GM19463 (cell line): ENCODE data around the gene FERMT1.
A peak's percentile ranks its signal among the peaks of the same experiment; 100 is the strongest.

Experiments
- ATAC-seq: cut with Tn5 transposase; IDR thresholded peaks from one replicate; pipeline ENCODE4 v1.9.1; 2021; ENCODE audit warnings: mild to moderate bottlenecking, moderate library complexity; ENCODE audit not compliant: unreplicated experiment

FERMT1 gene, protein sequence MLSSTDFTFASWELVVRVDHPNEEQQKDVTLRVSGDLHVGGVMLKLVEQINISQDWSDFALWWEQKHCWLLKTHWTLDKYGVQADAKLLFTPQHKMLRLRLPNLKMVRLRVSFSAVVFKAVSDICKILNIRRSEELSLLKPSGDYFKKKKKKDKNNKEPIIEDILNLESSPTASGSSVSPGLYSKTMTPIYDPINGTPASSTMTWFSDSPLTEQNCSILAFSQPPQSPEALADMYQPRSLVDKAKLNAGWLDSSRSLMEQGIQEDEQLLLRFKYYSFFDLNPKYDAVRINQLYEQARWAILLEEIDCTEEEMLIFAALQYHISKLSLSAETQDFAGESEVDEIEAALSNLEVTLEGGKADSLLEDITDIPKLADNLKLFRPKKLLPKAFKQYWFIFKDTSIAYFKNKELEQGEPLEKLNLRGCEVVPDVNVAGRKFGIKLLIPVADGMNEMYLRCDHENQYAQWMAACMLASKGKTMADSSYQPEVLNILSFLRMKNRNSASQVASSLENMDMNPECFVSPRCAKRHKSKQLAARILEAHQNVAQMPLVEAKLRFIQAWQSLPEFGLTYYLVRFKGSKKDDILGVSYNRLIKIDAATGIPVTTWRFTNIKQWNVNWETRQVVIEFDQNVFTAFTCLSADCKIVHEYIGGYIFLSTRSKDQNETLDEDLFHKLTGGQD

DNA sequence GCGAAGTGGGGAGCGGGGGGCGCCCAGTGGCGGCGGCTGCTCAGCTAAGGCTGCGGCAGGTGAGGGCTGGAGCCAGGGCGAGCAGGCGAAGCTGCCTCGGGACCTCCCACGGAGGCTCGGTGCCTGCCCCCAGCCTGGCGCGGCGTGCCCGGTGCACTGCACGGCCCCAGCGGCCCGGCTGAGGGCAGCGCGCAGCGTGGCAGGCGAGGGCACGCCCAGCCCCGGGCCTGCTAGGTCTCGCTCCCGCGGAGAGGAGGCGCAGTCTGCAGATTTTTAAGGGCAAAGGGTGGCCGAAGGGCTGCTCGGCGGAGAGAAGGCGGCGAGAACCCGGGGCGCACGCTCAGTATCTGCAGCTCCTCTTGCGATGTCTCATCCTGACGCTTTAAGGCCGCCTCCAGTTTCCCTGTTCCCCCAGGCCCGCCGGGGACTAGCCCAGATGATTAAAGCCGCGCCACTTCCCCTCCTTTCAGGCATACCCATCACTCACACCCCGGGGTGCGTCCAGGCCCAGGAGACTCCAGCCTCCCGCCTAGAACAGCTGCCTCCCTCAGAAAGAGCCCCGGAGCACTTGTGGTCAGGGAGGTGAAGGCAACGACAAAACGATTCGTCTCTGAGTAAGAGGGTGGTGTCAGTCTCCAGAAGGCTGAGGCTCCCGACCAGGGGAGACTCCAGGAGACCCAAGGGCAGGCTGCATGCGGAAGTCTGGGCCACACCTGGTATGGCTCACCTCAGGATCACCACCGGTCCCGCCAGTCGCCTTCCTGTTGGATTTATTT, at the start of gene FERMT1:
Gene FERMT1 (minus strand): TSS at position 158 of the 776 bp plus-strand sequence. CDS start 3,476 bp downstream, outside the sequence.
- ATAC-seq, result peak; percentile 80

DNA sequence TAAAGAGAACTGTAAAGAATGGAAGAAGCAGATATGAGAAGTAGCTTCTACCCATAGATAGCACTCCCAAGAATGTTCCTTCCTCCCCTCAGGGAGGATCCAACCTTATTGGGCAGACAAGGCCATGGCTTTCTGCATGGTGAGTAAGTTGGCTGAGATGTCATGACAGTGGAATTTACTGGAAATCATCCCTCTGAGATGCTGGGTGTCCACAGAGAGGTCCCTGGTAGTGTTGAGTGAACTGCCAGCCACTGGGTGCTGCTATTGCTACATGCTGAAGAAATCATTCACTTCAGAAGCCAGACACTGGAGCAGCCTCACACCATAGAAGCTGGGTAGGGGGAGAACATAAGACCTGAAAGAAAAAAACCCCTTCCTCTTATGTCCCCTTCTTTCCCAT, 46.4 kb upstream of the FERMT1 start:
- no peak for ATAC-seq

DNA sequence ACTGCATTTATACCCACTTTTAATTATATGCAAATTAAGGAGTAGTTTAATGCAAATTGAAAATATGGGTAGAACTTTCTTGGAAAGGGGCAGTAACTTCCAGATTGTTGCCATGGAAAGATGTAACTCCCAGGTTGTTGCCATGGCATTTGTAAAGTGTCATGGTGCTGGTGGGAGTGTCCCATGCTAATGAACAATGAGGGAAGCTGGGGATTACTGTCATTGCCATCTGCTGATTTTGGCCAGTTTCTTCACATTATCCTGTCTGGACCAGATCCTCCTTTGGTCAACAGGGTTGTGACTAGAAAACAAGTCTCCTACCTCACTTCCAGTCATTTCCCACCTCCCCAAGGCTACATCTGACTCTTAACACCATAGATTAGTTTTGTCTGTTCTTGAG, 45.4 kb upstream of the FERMT1 start:
- ATAC-seq, result no peak

DNA sequence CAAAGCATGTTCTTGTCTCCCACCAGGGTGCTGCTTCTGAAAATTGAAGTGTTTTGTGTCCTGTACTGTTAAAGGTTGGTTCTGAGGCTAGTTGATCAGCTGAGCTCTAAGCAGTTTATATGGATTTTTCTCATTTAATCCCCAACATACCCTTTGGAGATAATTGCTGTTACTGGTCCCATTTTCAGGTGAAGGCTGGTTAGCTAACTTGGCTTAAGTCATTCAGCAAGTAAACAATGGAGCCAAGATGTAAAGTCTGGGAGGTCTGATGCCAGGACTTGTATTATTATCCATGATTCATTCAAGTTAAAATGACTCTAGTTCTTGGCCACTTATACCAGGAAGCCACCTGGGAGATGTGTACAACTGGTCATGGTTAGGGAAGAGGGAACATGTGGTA, 42.5 kb upstream of the FERMT1 start:
- ATAC-seq, result no peak

DNA sequence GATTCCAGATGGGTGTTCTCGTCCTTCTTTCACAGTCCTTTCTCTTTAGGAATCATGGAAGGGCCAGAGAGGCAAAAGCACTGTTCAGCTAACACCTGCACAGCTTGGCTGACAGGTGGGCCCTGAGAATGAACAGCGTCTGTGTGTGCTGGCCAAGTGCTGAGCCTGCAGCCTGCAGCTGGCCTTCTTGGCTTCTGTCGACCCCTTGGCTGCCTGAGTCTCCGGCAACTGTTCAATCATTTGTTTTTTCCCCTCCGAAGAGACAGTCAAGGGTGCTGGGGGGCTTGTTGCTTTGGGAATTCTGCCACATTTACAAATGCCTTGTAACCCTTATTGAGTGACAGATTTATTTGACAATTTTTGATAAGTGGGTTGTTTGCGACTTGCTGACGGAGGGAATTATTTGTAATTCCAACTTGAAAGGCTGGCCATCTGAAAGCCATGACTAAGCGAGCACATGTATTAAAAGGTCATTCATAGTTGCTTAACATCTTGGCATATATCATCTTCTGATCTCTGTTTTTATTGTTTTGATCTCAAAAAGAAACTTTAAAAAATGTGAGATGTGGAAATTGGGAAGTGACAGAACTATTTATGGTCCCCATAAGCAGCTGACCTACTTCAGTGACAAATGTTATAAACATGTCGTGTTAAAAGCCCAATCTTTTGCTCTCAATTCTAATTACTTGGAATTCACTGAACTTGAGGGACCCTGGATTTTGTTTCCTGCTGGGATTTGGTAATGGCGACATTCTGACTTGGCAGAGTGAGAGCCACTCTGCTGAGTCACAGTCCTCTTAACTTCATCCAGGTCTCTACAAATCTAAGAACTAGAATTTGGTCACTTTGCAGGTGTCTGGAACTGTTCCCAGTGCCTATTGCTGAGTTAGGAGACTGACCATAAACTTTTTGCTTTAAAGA, 41.9 kb upstream of the FERMT1 start:
- ATAC-seq, result no peak

DNA sequence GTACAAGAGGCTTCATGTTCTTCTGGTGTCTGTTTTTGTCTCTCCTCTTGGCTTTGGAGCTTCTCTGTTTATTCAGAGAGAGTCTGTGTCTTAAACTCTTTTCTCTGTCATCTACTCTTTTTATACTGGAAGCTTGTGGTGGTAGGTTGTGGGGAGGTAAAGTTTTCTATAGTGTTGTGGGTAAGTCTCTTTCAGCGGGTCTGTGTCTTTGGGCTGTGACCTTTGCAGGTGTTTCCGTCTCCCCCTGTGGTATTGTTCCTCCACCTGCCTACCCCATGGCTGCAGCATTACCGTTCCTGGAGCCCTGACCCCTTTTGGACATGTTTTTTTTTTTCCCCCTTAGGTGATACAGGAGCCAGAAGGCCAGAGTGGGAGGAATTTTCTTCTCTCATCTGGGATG, 37.9 kb upstream of the FERMT1 start:
- ATAC-seq, result no peak

DNA sequence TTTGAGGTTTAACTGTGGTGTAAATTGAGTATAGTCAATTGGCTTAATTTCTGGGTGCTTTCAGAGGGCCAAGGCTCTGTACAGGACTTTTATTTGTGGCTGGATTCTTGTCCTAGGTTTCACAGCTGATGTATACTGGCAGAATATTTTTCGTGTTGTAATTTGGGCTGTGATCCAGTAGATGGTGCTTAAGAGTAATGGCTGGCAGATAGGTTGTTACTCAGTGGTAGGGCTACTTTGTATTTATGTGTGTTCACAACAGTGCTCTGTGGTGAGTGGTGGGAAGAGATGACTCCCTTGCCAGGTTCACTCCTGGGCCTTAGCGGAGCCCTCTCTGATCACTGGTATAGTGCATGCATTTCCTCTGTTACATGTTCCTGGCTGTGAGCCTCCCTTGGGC, 34.5 kb upstream of the FERMT1 start:
- no peak for ATAC-seq

DNA sequence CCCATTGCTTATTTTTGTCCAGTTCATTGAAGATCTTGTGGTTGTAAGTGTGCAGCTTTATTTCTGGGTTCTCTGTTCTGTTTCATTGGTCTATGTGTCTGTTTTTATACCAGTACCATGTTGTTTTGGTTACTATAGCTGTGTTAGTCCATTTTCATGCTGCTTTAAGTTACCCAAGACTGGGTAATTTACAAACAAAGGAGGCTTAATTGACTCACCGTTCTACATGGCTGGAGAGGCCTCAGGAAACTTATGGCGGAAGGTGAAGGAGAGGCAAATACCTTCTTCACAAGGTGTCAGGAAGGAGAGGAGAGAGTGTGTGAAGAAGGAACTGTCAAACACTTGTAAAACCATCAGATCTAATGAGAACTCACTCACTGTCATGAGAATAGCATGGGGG, 29.9 kb upstream of the FERMT1 start:
- ATAC-seq, result no peak

DNA sequence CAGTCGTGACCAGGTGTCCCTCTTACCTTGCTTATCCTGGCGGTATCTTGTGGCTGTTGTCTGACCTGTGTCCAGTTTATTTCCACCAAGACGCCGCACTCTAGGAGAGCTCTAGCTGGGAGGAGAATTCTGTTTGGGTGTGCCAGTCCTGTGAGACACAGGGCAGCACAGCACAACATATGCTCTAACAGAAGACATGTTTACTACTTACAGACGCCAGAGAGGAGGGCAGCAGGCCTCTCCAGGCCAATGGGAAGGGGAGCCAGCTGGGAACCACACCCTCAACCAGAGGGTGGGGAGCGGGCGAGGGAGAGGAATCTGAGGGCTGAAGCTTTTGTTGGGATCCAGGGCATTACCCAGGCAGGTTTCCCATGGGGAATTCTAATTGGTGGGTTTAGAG, 25.2 kb upstream of the FERMT1 start:
- no peak for ATAC-seq

DNA sequence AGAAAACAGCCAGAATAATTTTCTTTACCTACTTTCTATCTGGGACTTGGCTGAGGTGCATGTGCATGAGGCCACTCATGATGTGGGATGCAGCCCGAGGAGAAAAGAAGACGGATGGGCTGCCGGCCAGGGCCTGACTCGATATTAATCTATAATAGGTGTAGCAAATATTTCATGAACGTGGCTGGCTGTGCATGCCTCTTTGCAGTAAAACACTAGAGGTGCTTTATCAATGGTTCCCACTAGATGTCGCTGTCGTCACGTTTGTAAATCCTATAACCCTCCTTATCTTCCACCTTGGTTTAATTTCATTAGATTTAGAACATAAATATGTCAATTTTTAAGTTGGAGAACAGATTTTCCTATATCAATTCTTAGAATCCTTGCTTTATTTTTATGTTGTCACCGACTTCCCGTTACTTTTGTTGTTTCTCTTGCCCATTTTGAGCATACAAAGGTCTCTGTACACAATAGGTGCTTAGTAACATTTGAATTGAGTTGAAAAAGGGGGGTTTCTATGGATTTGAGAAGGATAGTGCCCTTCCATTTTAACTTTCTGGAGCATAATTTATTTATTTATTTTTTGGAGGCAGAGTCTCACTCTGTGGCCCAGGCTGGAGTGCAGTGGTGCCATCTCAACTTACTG, 19.6 kb upstream of the FERMT1 start:
- ATAC-seq, result peak; percentile 76

DNA sequence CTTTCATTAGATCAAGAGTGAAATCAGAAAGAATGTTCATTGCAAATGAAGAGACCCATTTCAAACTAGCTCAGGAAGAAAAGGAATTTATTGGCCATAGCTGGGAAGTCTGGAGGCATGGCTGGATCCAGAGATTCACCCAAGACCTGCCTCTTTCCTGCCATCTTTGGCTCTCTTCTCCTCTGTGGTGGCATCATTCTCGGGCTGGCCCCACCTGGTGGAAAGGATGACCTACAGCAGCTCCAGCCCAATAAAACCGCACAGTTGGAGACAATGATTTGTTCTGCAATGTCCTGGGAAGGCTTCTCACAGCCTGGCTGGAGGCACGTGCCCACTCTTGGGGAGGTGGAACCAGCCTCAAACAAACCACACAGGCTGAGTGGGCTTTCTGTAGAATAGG, 18.1 kb upstream of the FERMT1 start:
- ATAC-seq, result peak; percentile 57

DNA sequence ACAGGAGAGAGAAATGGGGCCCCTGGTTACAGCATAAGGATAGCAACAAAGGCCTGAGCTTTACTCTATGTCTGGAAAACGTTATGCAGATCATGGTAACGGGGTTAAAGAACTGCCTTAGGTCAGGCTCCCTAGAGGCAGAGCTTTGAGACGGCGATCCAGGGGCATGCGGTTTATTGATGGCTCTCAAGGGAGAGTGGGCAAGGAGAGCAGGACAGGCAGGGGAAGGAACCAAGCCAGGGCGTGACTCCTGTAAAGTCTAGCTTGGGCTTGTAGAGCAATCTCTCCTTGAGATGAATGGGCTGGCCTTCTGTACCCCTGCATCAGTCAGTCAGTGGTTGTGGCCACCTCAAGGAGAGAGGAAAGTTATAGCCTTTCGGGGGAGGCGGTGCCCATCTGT, 12.5 kb upstream of the FERMT1 start:
- no peak for ATAC-seq

DNA sequence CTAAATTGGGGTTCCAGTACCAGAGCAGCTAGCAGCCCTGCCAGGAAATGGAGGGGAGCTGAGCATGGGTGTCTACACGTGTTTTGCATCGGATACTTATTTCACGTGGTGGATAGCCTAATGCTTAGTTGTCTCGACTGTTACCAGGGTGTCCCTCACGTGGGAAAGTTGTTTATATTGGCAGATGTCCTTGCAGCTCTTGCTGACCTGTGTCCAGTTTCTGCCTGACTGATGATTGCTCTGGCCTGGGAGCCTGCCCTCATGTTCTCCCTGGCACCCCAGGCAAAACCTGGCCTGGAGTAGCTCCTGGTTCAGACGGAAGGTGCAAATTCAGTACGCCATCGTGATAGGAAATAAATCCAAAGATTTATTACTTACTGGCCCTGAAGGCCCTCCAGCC, 11.8 kb upstream of the FERMT1 start:
- no peak for ATAC-seq

DNA sequence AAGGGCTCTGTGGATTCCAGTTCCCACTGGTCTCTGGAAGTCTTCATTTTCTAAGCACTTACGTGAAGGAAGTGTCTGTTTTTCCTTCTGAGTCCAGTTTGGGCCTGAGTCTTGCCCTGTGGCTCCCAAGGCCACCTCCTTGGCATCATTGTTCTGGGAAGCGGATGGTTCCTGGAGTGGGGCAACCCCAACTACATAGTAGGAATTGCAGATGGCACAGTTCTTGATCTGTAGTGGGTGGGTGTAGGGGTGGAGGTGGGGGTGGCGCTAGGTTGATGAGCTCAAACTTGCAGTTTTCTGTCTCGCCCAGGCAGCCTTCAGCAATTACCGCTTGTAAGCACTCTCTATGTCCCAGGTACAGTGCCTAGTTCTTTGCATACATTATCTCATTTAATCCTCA, 7.2 kb upstream of the FERMT1 start:
- no peak for ATAC-seq

DNA sequence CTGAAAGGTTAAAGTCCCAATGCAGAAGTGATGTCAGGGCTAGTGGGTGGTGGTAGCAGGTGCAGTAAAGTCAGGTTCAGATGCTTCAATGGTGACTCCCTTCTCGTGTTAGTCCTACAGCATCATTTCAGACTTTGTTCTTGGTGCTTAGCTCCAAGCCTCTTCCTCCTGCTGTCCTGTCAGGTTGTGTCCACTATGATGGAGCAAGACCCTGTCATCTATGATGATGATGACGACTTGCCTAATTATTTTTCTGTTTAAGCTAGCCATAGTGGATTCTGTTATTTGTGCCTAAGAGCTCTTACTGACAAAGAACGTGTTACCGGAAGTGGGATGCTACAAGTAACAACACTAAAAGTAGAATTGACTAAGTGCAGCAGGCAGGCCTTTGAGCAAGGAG, 5.0 kb upstream of the FERMT1 start:
- ATAC-seq, result no peak

DNA sequence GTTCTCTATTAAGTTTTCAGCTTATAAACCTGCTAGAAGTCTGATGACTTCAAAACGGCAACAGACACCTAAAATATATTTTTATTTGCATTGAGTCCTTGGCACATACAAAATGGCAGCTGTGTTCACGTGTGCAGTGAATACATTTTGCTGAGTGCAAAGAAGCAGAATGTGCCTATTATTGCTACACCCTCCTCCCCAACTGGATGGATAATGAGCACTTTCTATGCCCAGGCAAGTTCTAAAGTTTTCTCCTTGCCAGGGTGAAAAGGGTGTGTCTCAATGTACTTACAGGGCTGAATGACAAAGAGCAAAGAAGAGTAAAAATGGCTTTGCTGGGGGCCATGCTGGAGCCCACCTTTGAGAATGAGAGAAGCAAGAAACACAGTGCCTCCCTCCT, 4.0 kb upstream of the FERMT1 start:
- no peak for ATAC-seq

DNA sequence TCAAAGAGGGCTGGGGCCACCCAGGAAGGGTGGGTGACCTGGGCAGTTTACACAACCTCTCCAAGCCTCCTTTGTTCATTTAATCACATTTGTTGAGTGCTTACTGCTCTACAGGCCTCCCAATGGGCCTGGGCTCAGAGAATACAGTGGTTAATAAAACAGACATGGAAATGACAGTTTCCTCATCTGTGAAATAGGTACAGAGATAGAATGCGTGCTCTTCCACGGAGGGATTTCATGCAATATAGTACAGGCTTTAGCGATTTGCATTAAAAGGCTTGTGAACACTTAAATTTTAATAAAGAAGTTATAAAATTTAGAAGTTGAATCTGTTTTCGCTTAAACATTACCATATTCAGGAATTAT, 802 bp upstream of the FERMT1 start:
- no peak for ATAC-seq

DNA sequence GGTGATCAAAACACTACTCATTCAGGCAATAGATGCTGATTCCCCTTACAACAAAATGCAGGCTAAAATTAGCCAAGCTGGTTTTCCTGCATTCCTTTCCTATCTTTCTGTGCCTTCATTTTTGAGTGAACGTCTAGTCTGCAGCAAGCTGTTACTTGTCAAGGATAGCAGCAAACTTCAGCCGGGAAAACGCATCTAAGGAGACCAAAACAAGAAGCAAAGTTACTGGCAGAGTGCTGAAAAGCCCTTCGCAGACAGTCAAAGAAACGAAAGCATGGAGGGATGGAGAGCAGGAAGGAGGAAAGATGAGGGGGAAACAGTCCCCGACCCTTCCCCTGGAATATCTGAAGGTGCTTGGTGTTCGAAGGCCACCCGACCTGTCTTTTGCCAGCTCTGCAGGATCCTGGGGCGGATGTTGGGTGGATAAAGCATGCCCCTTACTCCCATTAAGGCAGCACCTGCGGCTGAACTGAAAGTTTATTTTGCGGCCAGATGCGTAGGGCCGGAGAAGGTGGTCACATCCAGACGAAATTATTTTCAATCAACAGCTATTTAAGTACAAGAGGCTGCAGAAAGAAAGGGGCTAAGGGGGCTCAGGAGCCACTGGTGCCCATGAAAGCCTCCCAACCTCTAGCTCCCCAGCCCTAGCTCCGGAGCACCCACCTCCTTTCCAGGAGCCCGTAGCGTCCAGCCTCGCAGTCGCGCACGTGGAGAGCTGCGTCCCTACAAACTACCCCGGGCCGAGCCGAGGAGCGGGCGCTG, 538 bp downstream of the FERMT1 start:
- ATAC-seq, result peak; percentile 3

DNA sequence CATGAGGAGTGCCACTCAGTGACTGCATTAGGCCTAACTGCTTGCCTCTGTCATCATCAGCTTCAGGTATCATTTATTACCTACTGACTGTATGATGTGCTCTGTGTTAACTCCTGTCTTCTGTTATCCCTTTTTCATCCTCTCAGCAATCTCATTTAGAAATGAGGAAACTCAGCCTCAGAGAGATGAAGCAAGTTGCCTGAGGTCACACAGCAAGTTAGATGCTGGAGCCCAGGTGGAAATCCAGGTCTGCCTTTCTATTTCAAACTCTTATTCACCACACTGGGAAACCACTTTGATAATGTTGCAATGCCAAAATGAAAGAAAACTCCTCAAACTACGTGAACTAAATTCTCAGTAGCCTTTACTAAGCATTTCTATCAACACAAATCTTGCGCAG, 1.3 kb downstream of the FERMT1 start:
- ATAC-seq, result no peak
